Right lobe of liver (tissue), 6 donors: ENCODE results near the gene SELENOI. TPM values are rescaled to one million over a fixed set of nuclear protein-coding genes. Genes with fewer than 3 reads are reported as not detected.
A peak's percentile ranks its signal among the peaks of the same experiment; 100 is the strongest.

ENCODE experiments used
- ATAC-seq, 4 donors: fragments of 200-7000 bp; cut with Tn5 transposase; one replicate each; pipeline ENCODE4 v1.9.1; 2020; ENCODE audit warnings: mild to moderate bottlenecking in 4 of 4, moderate library complexity in 4 of 4
- DNase-seq, 3 donors: peaks; one replicate each; pipeline ENCODE4 v3.0.0-alpha.2; 2020
- H3K27ac ChIP-seq, 3 donors: fragments of 200-600 bp; one replicate each; pipeline ENCODE4 v1.8.0; 2022
- H3K27me3 ChIP-seq, 2 donors: fragments of 200-600 bp; one replicate each; pipeline ENCODE4 v1.8.0; 2022
- H3K36me3 ChIP-seq, 4 donors: fragments of 200-600 bp; sonication (generic) in 1 of 4; one replicate each; pipeline versions ENCODE4 v1.5.1 to v1.8.0; 2017 to 2022; ENCODE audit warnings: control low read depth in 1 of 4
- H3K4me1 ChIP-seq, 4 donors: fragments of 200-600 bp; sonication (generic) in 1 of 4; one replicate each; pipeline versions ENCODE4 v1.5.1 to v1.8.0; 2017 to 2022; ENCODE audit warnings: control low read depth in 1 of 4
- H3K4me3 ChIP-seq, 3 donors: fragments of 200-600 bp; one replicate each; pipeline ENCODE4 v1.8.0; 2022
- H3K9me3 ChIP-seq, 4 donors: fragments of 200-600 bp; sonication (generic) in 1 of 4; one replicate each; pipeline versions ENCODE4 v1.5.1 to v1.8.0; 2017 to 2022; ENCODE audit warnings: control low read depth in 1 of 4
- CTCF ChIP-seq, 4 donors: fragments of 200-600 bp in 3 of 4; fragments of 450-650 bp in 1 of 4; IDR thresholded peaks; one replicate each; pipeline versions ENCODE4 v1.5.1 to v1.8.0; 2016 to 2022; ENCODE audit warnings: antibody characterized with exemption in 4 of 4, mild to moderate bottlenecking in 2 of 4
- POLR2A ChIP-seq: fragments of 450-650 bp; IDR thresholded peaks from one replicate; pipeline ENCODE4 v1.6.1; 2017; ENCODE audit warnings: antibody characterized with exemption, mild to moderate bottlenecking
- WGBS: methylation state at CpG from one replicate; pipeline ENCODE4 v1.1.6; 2018; ENCODE audit warnings: low coverage, low lambda C conversion rate; ENCODE audit not compliant: insufficient coverage; ENCODE audit errors: missing lambda C conversion rate; 5-methylcytosine and 5-hydroxymethylcytosine counted together
- intact Hi-C, 2 donors: fragments of 100-400 bp; cut with DNase I; formaldehyde crosslinking; loops; one replicate each; pipeline versions ENCODE4 v1.11.2 to v1.14.1; 2022
- total RNA-seq, 6 experiments: library from RNA; depleted of rRNA in 2 of 6; stranded (reverse); fragments of >200 nt in 2 of 6; fragmentation: NEBNext Ultra II Directional in 3 of 6; extraction: Animal tissue kit (Norgen Biotek cat#: 25700) in 3 of 6; gene quantifications; one replicate each; pipeline versions ENCODE4 v1.1.0 to v1.2.4, GENCODE V29; 2016 to 2023
- donor health status: DM: no; HTN: yes; CAD: no.
- donor health status: DM: no; HTN: no; CAD: no.
- donor health status: DM: no; HTN: no; CAD: no.
- donor health status: DM: no; HTN: yes; CAD: no.
- donor health status: DM: no; HTN: yes; CAD: no.

Gene SELENOI
- total RNA-seq, 6 experiments from 2014 or later, result 24.1 to 39.1 (median 33.7) TPM

- Histone ChIP-seq H3K4me3 (no peak overlapping the region), H3K9me3 (no peaks in the 10 kb centered on the region), H3K27me3 (no peaks in the 10 kb centered on the region), H3K27ac (no peak overlapping the region), H3K36me3 (no peaks in the 10 kb centered on the region), H3K4me1 (no peaks in the 10 kb centered on the region)
- TF ChIP-seq CTCF (IDR thresholded peaks at IDR 0.05), result no peak
- no peak for TF ChIP-seq POLR2A
- DNase-seq (no peak), ATAC-seq (no peak)
- intact Hi-C loops, result no loop called here
- 39% methylated on average over 3 of the region's 10 CpGs for WGBS
These were observed 36.0 kb upstream of the SELENOI start for GRCh38 chr2:26309921-26310320.

- no peak for DNase-seq
- H3K9me3 ChIP-seq, result no peaks in the 10 kb centered on the region
- TF ChIP-seq POLR2A, result no peak
- TF ChIP-seq CTCF (IDR thresholded peaks at IDR 0.05), result no peak
- intact Hi-C loops, result no loop called here
- H3K27ac ChIP-seq, result no peak overlapping the region
- no peaks in the 10 kb centered on the region for H3K4me1 ChIP-seq
- ATAC-seq, result no peak
- WGBS, result 96% methylated on average over 4 of the region's 9 CpGs
- H3K4me3 ChIP-seq, result no peak overlapping the region
- H3K27me3 ChIP-seq, result no peaks in the 10 kb centered on the region
- H3K36me3 ChIP-seq, result no peaks in the 10 kb centered on the region
These were observed 33.5 kb upstream of the SELENOI start for GRCh38 chr2:26312471-26312870.

- TF ChIP-seq CTCF (IDR thresholded peaks at IDR 0.05) (no peak), POLR2A (no peak)
- ATAC-seq (no peak), DNase-seq (no peak)
- 0% methylated on average over 1 of the region's 12 CpGs for WGBS
- H3K27me3 ChIP-seq, result no peaks in the 10 kb centered on the region
- H3K9me3 ChIP-seq, result no peaks in the 10 kb centered on the region
- no peak overlapping the region for H3K27ac ChIP-seq
- no peaks in the 10 kb centered on the region for H3K36me3 ChIP-seq
- H3K4me1 ChIP-seq, result no peaks in the 10 kb centered on the region
- intact Hi-C loops, result no loop called here
- H3K4me3 ChIP-seq, result no peak overlapping the region
These were observed 32.5 kb upstream of the SELENOI start for GRCh38 chr2:26313446-26313845.

GRCh38 chr2:26314243-26314642 lies 31.7 kb upstream of the SELENOI start:
- Histone ChIP-seq H3K9me3 (no peaks in the 10 kb centered on the region), H3K27ac (no peak overlapping the region), H3K36me3 (no peaks in the 10 kb centered on the region), H3K4me1 (no peaks in the 10 kb centered on the region), H3K27me3 (no peaks in the 10 kb centered on the region), H3K4me3 (no peak overlapping the region)
- DNase-seq, result no peak
- ATAC-seq, result no peak
- 81% methylated on average over 3 of the region's 8 CpGs for whole genome bisulfite sequencing
- no peak for TF ChIP-seq CTCF (IDR thresholded peaks at IDR 0.05)
- TF ChIP-seq POLR2A, result no peak
- intact Hi-C loops, result no loop called here

- Histone ChIP-seq H3K27me3 (no peaks in the 10 kb centered on the region), H3K27ac (no peak overlapping the region), H3K9me3 (no peaks in the 10 kb centered on the region), H3K36me3 (no peaks in the 10 kb centered on the region), H3K4me3 (no peak overlapping the region), H3K4me1 (no peaks in the 10 kb centered on the region)
- ATAC-seq, result peak in 1 of 4 donors; percentile 28
- WGBS, result 46% methylated on average over 2 of the region's 2 CpGs
- intact Hi-C loops, result no loop called here
- TF ChIP-seq CTCF (IDR thresholded peaks at IDR 0.05), result peak in 2 of 4 donors; percentile 13 to 16
- TF ChIP-seq POLR2A, result no peak
- DNase-seq, result no peak
These were observed 29.9 kb upstream of the SELENOI start for GRCh38 chr2:26316041-26316440.
